Activated T-helper 9 cell treated with anti-CD3 and anti-CD28 coated beads, Interleukin-2, amount 50 U/mL, for 16 hours (primary cell): ENCODE results near the gene NAB1.

Experiments
- DNase-seq: peaks from one replicate; pipeline ENCODE4 v3.0.0-alpha.2; 2020; ENCODE audit warnings: low read depth

NAB1 gene

DNA sequence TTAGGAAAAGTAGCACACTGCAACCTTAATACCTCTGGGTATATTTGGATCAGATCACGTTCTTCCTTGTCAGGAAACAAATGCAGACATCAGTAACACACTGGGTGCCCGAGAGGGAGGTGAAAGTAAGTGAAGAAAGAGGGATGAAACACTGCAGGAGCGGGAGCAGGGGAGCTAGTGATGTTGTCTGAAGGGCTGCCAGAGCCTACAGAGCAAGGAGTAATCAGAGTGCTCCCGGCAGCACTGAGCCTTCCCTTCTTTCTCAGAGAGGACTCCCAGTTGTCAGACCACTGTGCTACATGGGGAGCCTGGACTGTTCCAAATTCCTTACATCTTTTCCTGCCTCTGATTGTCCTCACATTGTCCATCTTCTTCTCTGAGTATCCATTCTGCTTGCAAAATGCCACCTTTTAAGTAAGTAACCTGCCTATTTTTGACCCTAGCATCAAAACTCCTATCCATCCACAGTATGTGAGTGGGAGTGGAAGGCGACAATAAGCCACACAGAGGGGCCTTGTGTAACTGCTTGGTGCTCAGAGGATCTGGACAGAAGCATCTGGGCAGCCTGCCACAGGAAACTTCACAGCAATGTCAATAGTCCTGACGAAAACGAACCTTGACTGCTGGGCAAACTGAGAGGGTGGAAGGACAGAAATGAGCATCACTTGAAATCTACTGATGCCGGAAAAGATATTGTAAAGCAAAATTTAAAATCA is 10.8 kb upstream of the NAB1 start:
- no peak for DNase-seq

- DNase-seq, result no peak
Measured at GRCh38 chr2:190640117-190640516, 8.8 kb upstream of the NAB1 start.

DNA sequence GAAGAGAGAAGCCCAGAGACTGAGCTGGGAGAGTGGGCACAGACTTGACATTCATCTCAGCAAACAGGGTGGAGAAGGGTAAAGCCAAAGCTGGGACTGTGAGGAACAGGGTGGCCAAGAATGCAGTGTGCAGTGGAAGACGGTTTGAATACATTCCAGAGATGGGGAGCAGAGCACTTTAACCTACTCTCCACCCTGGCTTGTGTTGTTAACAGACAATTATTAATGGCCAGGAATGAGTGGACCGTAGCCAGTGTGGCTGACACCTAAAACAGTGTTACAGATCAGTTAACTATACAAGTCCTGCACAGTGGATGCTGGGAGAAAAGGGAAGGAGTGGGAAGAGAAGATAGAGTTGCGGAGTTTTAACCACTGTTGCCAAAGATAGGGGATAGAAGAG is 7.4 kb upstream of the NAB1 start:
- no peak for DNase-seq

- no peak for DNase-seq
Measured at GRCh38 chr2:190646780-190647522, 1.9 kb upstream of the NAB1 start.

DNA sequence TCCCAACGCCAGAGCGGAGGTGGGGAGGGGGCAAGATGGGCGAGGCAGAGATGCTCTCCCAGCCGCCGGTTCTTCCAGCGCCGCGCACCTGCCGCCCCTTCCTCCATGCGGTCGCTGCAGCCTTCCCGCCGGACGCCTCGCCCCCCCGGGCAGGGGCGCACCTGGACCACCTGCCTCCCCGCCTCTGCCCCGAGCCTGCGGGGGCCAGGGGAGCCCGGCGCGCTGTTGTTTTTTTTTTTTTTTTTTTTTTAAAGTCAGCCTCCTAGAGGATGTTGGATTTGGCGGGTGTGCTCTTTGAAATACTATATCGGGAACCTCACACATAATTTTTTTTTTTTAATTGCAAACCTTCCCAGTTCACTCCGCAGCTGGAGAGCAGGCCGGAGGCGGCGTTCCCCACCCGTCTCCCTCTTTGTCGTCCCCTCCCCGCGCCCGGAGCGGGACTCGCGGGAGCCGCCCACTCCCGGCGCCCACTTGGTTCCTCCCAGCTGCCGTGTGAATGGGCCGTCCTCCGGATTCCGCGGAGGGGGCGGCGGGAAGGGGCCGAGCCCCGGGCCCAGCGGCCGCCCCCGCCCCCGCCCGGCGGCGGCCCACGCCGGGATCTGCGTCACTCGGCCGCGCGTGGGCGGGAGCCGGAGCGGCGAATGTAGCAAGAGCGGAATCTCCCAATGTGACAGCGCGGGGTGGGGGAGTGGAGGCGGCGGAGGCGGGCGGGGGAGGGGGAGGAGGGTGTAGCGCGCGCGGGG is 421 bp upstream of the NAB1 start:
- peak; percentile 84 for DNase-seq

GRCh38 chr2:190649798-190650390 is 1.0 kb downstream of the NAB1 start:
- DNase-seq, result no peak

DNA sequence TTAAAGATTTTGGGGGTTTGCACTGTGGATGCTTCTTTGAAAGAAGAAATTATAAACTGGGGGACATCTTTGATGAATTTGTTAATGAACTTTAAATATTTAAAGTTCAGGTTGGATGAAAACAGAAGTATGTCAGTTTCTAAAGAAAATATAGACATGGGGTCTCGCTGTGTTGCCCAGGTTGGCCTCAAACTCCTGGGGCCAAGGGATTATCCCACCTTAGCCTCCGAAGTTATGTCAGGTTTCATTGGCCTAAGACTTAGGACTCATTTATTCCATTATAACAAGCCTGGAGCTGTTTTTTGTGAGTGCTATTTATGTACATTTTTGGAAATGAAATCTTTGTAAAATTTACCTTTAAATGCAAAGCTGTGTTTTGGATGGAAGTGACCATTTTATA is 2.5 kb downstream of the NAB1 start:
- DNase-seq, result no peak

DNA sequence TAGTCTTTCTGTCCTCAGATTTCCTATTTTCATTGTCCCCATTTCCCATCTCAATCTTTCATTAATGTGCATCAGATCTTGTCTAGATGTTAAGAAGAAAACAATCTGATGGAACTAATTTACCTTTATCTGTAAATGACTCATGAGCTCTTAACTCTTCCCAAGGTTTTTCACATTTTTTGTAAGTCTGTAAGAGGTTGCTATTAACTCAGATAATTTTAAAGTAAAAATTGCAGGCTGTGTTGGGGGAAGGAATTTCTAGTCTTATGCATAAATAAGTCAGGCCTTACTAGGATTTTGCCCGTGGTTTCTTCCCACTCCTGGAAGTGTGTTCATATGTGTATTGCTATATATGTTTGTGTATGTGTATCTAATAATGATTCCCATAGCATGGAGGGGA is 4.3 kb downstream of the NAB1 start:
- DNase-seq, result no peak

DNA sequence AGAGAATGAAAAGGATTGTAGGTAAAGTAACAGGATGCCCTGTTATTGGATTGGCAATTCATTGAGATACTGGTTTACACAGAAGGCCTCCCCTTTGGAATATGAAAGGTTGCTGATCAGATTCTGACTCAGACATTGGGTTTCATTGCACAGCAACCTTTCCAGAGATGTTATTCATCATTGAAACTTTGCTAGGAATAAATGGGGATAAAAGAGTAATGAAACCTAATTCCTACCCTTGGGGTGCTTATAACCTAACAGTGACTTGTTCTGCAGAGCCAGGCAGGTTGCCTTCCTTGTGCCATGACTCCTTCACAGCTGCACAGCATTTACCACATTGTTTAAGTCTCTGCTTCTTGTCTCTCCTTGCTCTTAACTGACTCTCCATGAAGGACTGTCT is 5.0 kb downstream of the NAB1 start:
- no peak for DNase-seq

DNA sequence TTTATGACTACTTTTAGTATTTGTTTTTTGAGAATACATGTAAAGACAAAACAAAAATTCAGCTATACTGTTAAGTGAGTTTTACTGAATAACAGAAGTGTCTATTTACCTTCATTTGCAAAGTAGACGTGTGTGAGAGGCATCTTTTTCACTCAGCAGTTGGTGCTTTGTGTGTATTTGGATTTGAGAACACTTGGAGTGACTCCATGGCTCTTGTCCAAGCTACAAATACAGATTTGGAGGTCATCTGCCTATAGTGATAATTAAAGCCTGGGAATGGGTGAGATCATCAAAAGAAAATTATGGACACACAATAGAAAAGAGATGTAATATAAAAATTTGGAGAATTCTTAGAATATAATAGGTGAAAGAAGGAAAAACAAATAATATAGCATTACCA is 6.2 kb downstream of the NAB1 start:
- no peak for DNase-seq

DNA sequence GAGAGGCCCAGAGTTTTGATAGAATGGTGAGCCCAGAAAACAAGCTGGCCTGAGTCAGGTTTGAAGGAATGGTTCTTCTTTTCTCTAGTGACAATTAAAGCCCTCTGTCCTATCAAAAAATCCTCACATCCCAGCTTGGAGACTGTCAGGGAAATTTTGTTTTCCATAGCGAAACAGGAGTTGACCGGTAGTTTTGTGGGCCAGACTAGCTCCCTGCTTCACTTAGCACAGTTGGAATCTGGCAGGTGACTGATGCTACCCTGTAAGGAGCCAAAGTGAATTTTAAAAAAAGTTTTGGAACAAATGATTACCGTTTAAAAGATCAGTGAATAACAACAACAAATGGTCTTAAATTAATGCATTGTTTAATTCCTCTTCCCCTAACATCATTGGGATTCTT is 6.7 kb downstream of the NAB1 start:
- DNase-seq, result no peak

DNA sequence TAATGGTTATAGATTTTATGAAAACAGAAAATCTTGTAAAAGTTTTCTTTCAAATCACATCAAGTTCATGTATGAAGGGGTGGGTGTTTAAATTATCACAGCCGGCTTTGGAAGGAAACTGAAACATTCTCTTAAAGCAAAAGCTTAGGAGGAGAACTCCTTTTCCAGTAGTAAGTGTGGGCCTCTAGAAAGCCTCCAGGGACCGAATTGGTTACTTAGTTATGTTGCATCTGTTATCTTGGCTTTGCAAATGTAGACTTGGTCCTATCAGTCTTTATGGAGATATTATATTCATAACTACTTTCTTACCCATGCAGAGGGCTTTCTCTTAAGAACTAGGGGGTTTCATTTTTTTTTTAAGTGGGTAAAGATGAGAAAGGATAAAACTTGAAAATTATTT is 7.4 kb downstream of the NAB1 start:
- no peak for DNase-seq

DNA sequence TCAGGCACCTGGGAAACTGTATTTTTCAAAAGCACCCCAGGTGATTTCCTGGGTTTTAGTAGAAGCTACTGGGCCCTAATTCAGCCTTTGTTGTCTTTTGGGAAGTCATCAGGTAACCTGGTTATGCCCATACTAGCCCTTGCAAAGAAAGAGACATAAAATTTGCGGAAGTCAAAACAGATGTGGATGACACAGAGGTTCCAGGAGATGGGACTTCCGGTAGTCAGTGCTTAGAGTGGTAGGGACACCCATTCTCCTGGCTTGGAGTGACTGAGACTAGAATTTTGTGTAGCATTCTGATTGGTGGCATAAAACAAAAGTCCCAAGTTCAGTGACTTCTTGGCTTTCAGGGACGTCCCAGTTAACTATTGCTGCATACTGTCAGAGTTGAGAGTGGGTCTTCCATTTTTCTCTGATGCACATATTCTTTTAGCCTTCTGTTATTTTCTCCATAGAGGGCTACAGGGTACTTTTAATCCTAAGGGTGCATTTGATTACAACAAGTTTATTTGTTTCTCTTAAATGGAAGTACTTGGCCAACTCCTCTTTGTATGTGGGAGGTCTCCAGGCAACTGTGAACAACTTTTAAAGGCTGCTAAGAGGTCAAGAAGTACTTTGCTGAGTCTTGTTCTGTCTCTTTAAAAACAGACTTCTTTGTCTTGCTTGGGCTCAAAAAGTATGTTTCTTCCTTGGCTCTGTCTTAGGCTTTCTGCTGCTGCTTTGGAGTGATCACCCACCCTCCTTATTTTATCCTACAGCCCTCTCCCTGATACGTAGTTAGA is 8.8 kb downstream of the NAB1 start:
- no peak for DNase-seq

DNA sequence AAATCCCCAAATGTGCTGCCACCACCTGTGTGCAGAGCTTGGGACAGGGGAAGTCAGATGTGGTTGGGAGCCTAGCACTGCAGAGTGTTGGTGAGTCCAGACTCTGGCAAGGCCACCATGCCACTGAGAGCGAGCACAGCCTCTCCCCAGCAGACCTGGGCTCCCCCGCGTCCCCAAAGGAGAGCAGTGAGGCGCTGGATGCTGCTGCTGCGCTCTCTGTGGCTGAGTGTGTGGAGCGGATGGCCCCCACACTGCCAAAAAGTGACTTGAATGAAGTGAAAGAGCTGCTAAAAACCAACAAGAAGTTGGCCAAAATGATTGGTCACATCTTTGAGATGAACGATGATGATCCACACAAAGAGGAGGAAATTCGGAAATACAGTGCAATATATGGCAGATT is 10.7 kb downstream of the NAB1 start:
- no peak for DNase-seq

DNA sequence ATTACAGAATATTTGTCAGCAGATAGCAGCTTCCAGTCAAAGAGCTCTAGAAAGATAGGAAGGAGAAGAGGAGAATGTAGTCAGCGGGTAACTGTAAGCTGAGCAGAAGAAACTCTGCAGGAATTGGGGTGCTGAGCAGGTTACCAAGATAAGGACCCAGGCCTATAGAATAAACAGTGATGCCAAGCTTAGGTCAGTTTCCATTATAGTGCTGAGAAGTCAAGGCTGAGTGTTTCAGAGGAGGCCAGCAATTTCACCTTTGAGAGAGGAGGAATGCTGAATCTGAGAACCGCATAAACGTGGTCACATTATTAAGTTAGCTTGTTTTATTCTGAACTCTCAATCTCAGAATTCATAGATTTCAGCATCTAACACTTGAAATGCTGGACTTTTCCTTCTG is 13.9 kb downstream of the NAB1 start:
- no peak for DNase-seq

- DNase-seq, result no peak
Measured at GRCh38 chr2:190663348-190663747, 14.5 kb downstream of the NAB1 start.

GRCh38 chr2:190663839-190664238 is 15.0 kb downstream of the NAB1 start:
- no peak for DNase-seq

DNA sequence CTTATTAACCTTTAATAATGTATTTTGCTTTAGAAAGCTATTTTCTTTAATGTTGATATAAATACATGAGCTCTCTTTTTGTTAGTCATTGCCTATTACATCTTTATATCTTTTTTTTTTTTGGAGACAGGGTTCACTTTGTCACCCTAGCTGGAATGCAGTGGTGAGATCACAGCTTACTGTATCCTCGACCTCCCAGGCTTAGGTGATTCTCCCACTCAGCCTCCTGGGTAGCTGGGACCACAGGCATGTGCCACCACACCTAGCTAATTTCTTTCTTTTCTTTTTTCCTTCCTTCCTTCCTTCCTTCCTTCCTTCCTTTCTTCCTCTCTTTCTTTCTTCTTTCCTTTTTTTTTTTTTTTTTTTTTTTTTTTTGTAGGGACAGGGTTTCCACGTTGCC is 15.4 kb downstream of the NAB1 start:
- DNase-seq, result no peak

GRCh38 chr2:190666895-190667294 is 18.0 kb downstream of the NAB1 start:
- no peak for DNase-seq

GRCh38 chr2:190668892-190669291 is 20.0 kb downstream of the NAB1 start:
- DNase-seq, result no peak

DNA sequence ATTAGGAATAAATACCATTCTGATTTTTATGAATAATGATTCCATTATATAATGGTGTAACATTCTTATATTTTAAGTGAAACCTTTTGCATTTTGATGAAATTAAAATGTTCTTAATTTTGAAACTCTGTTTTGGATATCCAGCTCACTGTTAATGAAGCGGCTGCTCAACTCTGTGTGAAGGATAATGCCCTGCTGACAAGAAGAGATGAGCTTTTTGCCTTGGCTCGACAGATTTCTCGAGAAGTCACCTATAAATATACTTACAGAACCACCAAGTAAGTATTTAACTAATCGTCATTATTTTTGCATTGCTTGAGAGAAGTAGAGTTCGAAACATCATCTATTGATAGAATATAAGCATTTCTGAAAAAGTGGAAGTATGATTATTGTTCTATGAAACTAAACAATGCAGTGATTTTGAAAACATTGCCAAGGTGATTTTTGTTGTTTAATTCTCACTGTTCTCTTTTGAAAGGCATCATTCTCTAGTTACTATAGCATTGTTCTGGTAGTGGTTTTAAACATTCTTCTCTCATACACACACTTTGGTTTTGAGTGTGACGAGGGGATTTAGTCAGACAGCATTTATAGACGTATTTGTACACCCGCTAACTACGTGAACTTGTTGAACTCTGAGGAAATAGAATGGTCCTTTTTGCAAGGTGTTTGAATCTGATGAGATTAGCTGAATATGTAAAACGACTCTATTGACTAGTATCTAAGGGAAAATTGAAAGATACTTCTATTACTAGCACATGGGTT is 21.5 kb downstream of the NAB1 start:
- no peak for DNase-seq
